CD4-positive, alpha-beta T cell (primary cell): ENCODE data around the gene ERFE. TPM values are rescaled to one million over a fixed set of nuclear protein-coding genes. Genes with fewer than 3 reads are reported as not detected.

ENCODE experiments used
- ATAC-seq: fragments of 200-7000 bp; cut with Tn5 transposase; one replicate; pipeline ENCODE4 v1.10.0; 2022; ENCODE audit warnings: mild to moderate bottlenecking; ENCODE audit not compliant: poor library complexity
- CTCF ChIA-PET: fragments of 350-600 bp; sonication (Branson Sonifier 250); formaldehyde crosslinking; loops from one replicate; lab custom pipeline; 2021; ENCODE audit warnings: antibody characterized with exemption, inconsistent platforms; lab: Charles Lee
- POLR2A ChIA-PET: fragments of 350-600 bp; sonication (Branson Sonifier 250); formaldehyde crosslinking; loops from one replicate; lab custom pipeline; 2021; ENCODE audit warnings: antibody characterized with exemption, inconsistent platforms; lab: Charles Lee
- DNase-seq, 14 experiments: peaks; one replicate each; pipeline ENCODE4 v3.0.0-alpha.2; 2013 to 2020; ENCODE audit warnings: mixed read lengths in 2 of 14
- H3K27ac ChIP-seq, 2 donors: one replicate each; pipeline versions ENCODE4 v1.5.1 to v1.7.0; 2013; ENCODE audit warnings: low read length in 2 of 2, low read depth in 1 of 2, mild to moderate bottlenecking in 1 of 2
- H3K27me3 ChIP-seq, 2 experiments: 1 replicate in 1 of 2; 2 replicates in 1 of 2; pipeline versions ENCODE4 v1.6.1 to v1.7.0; 2013; ENCODE audit warnings: low read length in 2 of 2, control low read depth in 1 of 2, mild to moderate bottlenecking in 1 of 2, moderate library complexity in 1 of 2; ENCODE audit not compliant: insufficient read depth in 2 of 2, control insufficient read depth in 1 of 2
- H3K36me3 ChIP-seq: one replicate; pipeline ENCODE4 v1.6.1; 2013; ENCODE audit warnings: low read length, control low read depth; ENCODE audit not compliant: insufficient read depth
- H3K4me1 ChIP-seq: one replicate; pipeline ENCODE4 v1.6.1; 2013; ENCODE audit warnings: low read length, control low read depth; ENCODE audit not compliant: insufficient read depth
- H3K4me3 ChIP-seq: one replicate; pipeline ENCODE4 v1.5.1; 2013; ENCODE audit warnings: mild to moderate bottlenecking, low read length, moderate library complexity
- H3K9me3 ChIP-seq, 2 experiments: 1 replicate in 1 of 2; 2 replicates in 1 of 2; pipeline versions ENCODE4 v1.6.1 to v1.7.0; 2013; ENCODE audit warnings: low read length in 2 of 2, mild to moderate bottlenecking in 2 of 2, control low read depth in 1 of 2, moderate library complexity in 1 of 2; ENCODE audit not compliant: control insufficient read depth in 1 of 2, insufficient read depth in 1 of 2
- H3K27ac Mint-ChIP-seq: one replicate; pipeline ENCODE4 v1.8.0; 2020; ENCODE audit warnings: mixed read lengths
- H3K27me3 Mint-ChIP-seq: one replicate; pipeline ENCODE4 v1.8.0; 2021; ENCODE audit warnings: mixed read lengths
- H3K36me3 Mint-ChIP-seq: one replicate; pipeline ENCODE4 v1.8.0; 2021; ENCODE audit warnings: low read depth, mixed read lengths
- H3K4me1 Mint-ChIP-seq: one replicate; pipeline ENCODE4 v1.8.0; 2021; ENCODE audit warnings: low read depth, mixed read lengths
- H3K4me3 Mint-ChIP-seq: one replicate; pipeline ENCODE4 v1.8.0; 2020; ENCODE audit warnings: mild to moderate bottlenecking, mixed read lengths
- H3K9me3 Mint-ChIP-seq: one replicate; pipeline ENCODE4 v1.8.0; 2020; ENCODE audit warnings: mixed read lengths
- CTCF ChIP-seq: fragments of 200-600 bp; IDR thresholded peaks from one replicate; pipeline ENCODE4 v1.8.0; 2022; ENCODE audit warnings: antibody characterized with exemption, mild to moderate bottlenecking
- intact Hi-C, 2 experiments: fragments of 100-400 bp; cut with DNase I in 1 of 2; cut with micrococcal nuclease in 1 of 2; formaldehyde crosslinking; loops; one replicate each; pipeline versions ENCODE4 v1.15.1 to v1.9.0; 2023 to 2025; cut with DNase I, micrococcal nuclease
- total RNA-seq, 174 experiments: library from RNA in 2 of 174; stranded (reverse) in 2 of 174; gene quantifications; one replicate each; pipeline ENCODE4 v1.2.3 and lab custom pipeline; 2021 to 2026

Gene ERFE
- total RNA-seq, 2 experiments from 2014 or later: not detected

GRCh38 chr2:238143239-238143951, 15.4 kb upstream of the ERFE start:
- no peak for TF ChIP-seq CTCF
- no peaks in the 10 kb centered on the region for H3K9me3 Mint-ChIP-seq
- peaks cover 11% of the 10 kb centered on the region for H3K4me1 ChIP-seq
- H3K4me3 Mint-ChIP-seq: no peak overlapping the region
- H3K27me3 Mint-ChIP-seq: no peaks in the 10 kb centered on the region
- no peak for DNase-seq
- no peaks in the 10 kb centered on the region for H3K9me3 ChIP-seq
- no peaks in the 10 kb centered on the region for H3K36me3 Mint-ChIP-seq
- peaks cover 7% of the 10 kb centered on the region for H3K4me1 Mint-ChIP-seq
- ChIA-PET POLR2A (no interaction called here), CTCF (no interaction called here)
- no peaks in the 10 kb centered on the region for H3K36me3 ChIP-seq
- H3K27me3 ChIP-seq: no peaks in the 10 kb centered on the region
- no peak overlapping the region for H3K4me3 ChIP-seq
- intact Hi-C loops: no loop called here
- H3K27ac Mint-ChIP-seq: no peak overlapping the region
- H3K27ac ChIP-seq: no peak overlapping the region
- ATAC-seq: no peak

GRCh38 chr2:238144262-238144661, 14.5 kb upstream of the ERFE start:
- Mint-ChIP-seq H3K4me1 (peaks cover 7% of the 10 kb centered on the region), H3K27me3 (no peaks in the 10 kb centered on the region), H3K36me3 (no peaks in the 10 kb centered on the region), H3K4me3 (no peak overlapping the region), H3K9me3 (no peaks in the 10 kb centered on the region), H3K27ac (no peak overlapping the region)
- Histone ChIP-seq H3K4me3 (no peak overlapping the region), H3K27me3 (no peaks in the 10 kb centered on the region), H3K4me1 (peaks cover 11% of the 10 kb centered on the region), H3K36me3 (no peaks in the 10 kb centered on the region), H3K27ac (no peak overlapping the region), H3K9me3 (no peaks in the 10 kb centered on the region)
- CTCF ChIA-PET: no interaction called here
- no peak for TF ChIP-seq CTCF
- POLR2A ChIA-PET: no interaction called here
- DNase-seq (no peak), ATAC-seq (no peak)
- intact Hi-C loops: no loop called here

GRCh38 chr2:238145046-238145445, 13.7 kb upstream of the ERFE start:
- POLR2A ChIA-PET: no interaction called here

More at GRCh38 chr2:238145046-238145445, 13.7 kb upstream of the ERFE start:
- DNase-seq (no peak), ATAC-seq (no peak)
- CTCF ChIA-PET: no interaction called here
- Mint-ChIP-seq H3K4me1 (peaks cover 7% of the 10 kb centered on the region), H3K9me3 (no peaks in the 10 kb centered on the region), H3K36me3 (no peaks in the 10 kb centered on the region), H3K4me3 (no peak overlapping the region), H3K27me3 (no peaks in the 10 kb centered on the region), H3K27ac (no peak overlapping the region)
- no peak overlapping the region for H3K4me3 ChIP-seq
- intact Hi-C loops: no loop called here
- no peaks in the 10 kb centered on the region for H3K36me3 ChIP-seq
- no peaks in the 10 kb centered on the region for H3K27me3 ChIP-seq
- H3K27ac ChIP-seq: no peak overlapping the region
- H3K4me1 ChIP-seq: peaks cover 11% of the 10 kb centered on the region
- TF ChIP-seq CTCF: no peak
- no peaks in the 10 kb centered on the region for H3K9me3 ChIP-seq
